HCT116 (cell line): ENCODE results near the gene ELF3. TPM values are rescaled to one million over a fixed set of nuclear protein-coding genes. Genes with fewer than 3 reads are reported as not detected.
"Not testable (repeated sequence)": the region's sequence is repeated elsewhere in the genome, so short reads cannot be mapped to it uniquely, and the experiment has no call there.

Experiments
- ATAC-seq: fragments of 200-7000 bp; cut with Tn5 transposase; 2 replicates; pipeline ENCODE4 v1.9.1; 2020; ENCODE audit warnings: mild to moderate bottlenecking, moderate library complexity
- BruUV-seq: library from RNA; stranded (reverse); fragments of 400-500 nt; replicated peaks from 2 replicates; lab custom pipeline; 2021; lab: Mats Ljungman, UMichigan
- CTCF ChIA-PET: fragments of 300-600 bp; sonication (Branson Sonifier 250); formaldehyde crosslinking; loops from one replicate; lab custom pipeline; 2021; ENCODE audit warnings: antibody characterized with exemption; lab: Charles Lee
- POLR2A ChIA-PET: fragments of 300-600, 350-600 bp; sonication (Branson Sonifier 250); formaldehyde crosslinking; loops from one replicate; lab custom pipeline; 2021; ENCODE audit warnings: antibody characterized with exemption; lab: Charles Lee
- RAD21 ChIA-PET, 2 experiments: fragments of 300-600 bp; sonication (Branson Sonifier 250); formaldehyde crosslinking; loops; one replicate each; lab custom pipeline; 2023; ENCODE audit warnings: low total read pairs in 2 of 2; ENCODE audit not compliant: uncharacterized antibody in 2 of 2, unreplicated experiment in 2 of 2, low non-redundant PET in 1 of 2; lab: Charles Lee
- DNase-seq: peaks from one replicate; pipeline ENCODE4 v3.0.0-alpha.2; 2010; ENCODE audit warnings: low read depth, low spot score
- H2AFZ ChIP-seq: fragments of 200-600 bp; shearing (Covaris generic), sonication (generic); 2 replicates; pipeline ENCODE4 v1.6.1; 2017; ENCODE audit warnings: low read depth, mixed run types, mixed read lengths, antibody characterized with exemption, low read length; ENCODE audit not compliant: poor library complexity, severe bottlenecking
- H3K27ac ChIP-seq: 2 replicates; pipeline ENCODE4 v1.5.1; 2012; ENCODE audit warnings: low read depth, low read length
- H3K27me3 ChIP-seq: fragments of 200-600 bp; sonication (generic); 2 replicates; pipeline ENCODE4 v1.6.1; 2016; ENCODE audit warnings: mixed run types, low read length, mixed read lengths; ENCODE audit not compliant: insufficient read depth
- H3K36me3 ChIP-seq, 2 experiments: fragments of 200-500 bp in 1 of 2; fragments of 200-600 bp in 1 of 2; sonication (Bioruptor generic) in 1 of 2; sonication (generic) in 1 of 2; 2 replicates each; pipeline versions ENCODE4 v1.5.1 to v1.6.1; 2014 to 2016; ENCODE audit warnings: low read length in 2 of 2, inconsistent platforms in 1 of 2, mixed read lengths in 1 of 2, mixed run types in 1 of 2; ENCODE audit not compliant: insufficient read depth in 2 of 2, control insufficient read depth in 1 of 2
- H3K4me1 ChIP-seq, 2 experiments: fragments of 200-600 bp in 1 of 2; sonication (generic) in 1 of 2; 2 replicates each; pipeline versions ENCODE4 v1.5.1 to v1.6.1; 2012 to 2017; ENCODE audit warnings: low read length in 2 of 2, inconsistent platforms in 1 of 2, mild to moderate bottlenecking in 1 of 2, mixed read lengths in 1 of 2, mixed run types in 1 of 2, moderate library complexity in 1 of 2; ENCODE audit not compliant: insufficient read depth in 2 of 2, control insufficient read depth in 1 of 2
- H3K4me2 ChIP-seq: fragments of 200-600 bp; sonication (generic); 2 replicates; pipeline ENCODE4 v1.6.1; 2017; ENCODE audit warnings: mixed run types, low read length, mixed read lengths
- H3K4me3 ChIP-seq, 2 experiments: fragments of 200-600 bp in 1 of 2; sonication (generic) in 1 of 2; replicated peaks in 1 of 2; 2 replicates each; pipeline ENCODE4 v1.5.1; 2011 to 2016; ENCODE audit warnings: low read length in 2 of 2, control low read depth in 1 of 2, low read depth in 1 of 2, mild to moderate bottlenecking in 1 of 2, mixed read lengths in 1 of 2, mixed run types in 1 of 2
- H3K79me2 ChIP-seq: fragments of 200-600 bp; sonication (generic); 2 replicates; pipeline ENCODE4 v1.6.1; 2017; ENCODE audit warnings: mild to moderate bottlenecking, mixed run types, low read length, moderate library complexity, mixed read lengths; ENCODE audit not compliant: insufficient read depth
- H3K9ac ChIP-seq: fragments of 200-600 bp; sonication (generic); 2 replicates; pipeline ENCODE4 v1.6.1; 2016; ENCODE audit warnings: low read length, mixed read lengths
- H3K9me2 ChIP-seq: fragments of 200-600 bp; sonication (generic), shearing (Covaris generic); 2 replicates; pipeline ENCODE4 v1.6.1; 2017; ENCODE audit warnings: mixed run types, mild to moderate bottlenecking, moderate library complexity; ENCODE audit not compliant: insufficient read depth
- H3K9me3 ChIP-seq, 2 experiments: fragments of 200-500 bp in 1 of 2; fragments of 200-600 bp in 1 of 2; sonication (Bioruptor generic) in 1 of 2; sonication (generic) in 1 of 2; 2 replicates each; pipeline ENCODE4 v1.6.1; 2014 to 2017; ENCODE audit warnings: low read length in 2 of 2, mixed read lengths in 2 of 2, inconsistent platforms in 1 of 2, low read depth in 1 of 2, mild to moderate bottlenecking in 1 of 2, mixed run types in 1 of 2, moderate library complexity in 1 of 2; ENCODE audit not compliant: control insufficient read depth in 1 of 2, insufficient read depth in 1 of 2
- H4K20me1 ChIP-seq: fragments of 200-600 bp; sonication (generic), shearing (Covaris generic); 2 replicates; pipeline ENCODE4 v1.6.1; 2017; ENCODE audit warnings: mixed run types, mild to moderate bottlenecking, moderate library complexity; ENCODE audit not compliant: insufficient read depth
- ATF3 ChIP-seq: IDR thresholded peaks from 2 replicates; pipeline ENCODE4 v1.6.1; 2012
- CBX3 ChIP-seq: IDR thresholded peaks from 2 replicates; pipeline ENCODE4 v1.6.1; 2012; ENCODE audit warnings: low read depth
- CEBPB ChIP-seq: IDR thresholded peaks from 2 replicates; pipeline ENCODE4 v1.6.1; 2012; ENCODE audit warnings: low read depth
- EGR1 ChIP-seq: IDR thresholded peaks from 2 replicates; pipeline ENCODE4 v1.6.1; 2012; ENCODE audit warnings: low read depth
- ELF1 ChIP-seq: IDR thresholded peaks from 2 replicates; pipeline ENCODE4 v1.6.1; 2012; ENCODE audit warnings: low read depth, borderline replicate concordance
- EZH2 ChIP-seq: fragments of 200-600 bp; sonication (generic); IDR thresholded peaks from 2 replicates; pipeline ENCODE4 v1.6.1; 2017; ENCODE audit warnings: antibody characterized with exemption, mixed run types
- EZH2phosphoT487 ChIP-seq: fragments of 200-600 bp; IDR thresholded peaks from 2 replicates; pipeline ENCODE4 v1.6.1; 2018; ENCODE audit warnings: antibody characterized with exemption, borderline replicate concordance
- JUND ChIP-seq: IDR thresholded peaks from 2 replicates; pipeline ENCODE4 v1.6.1; 2012
- REST ChIP-seq: IDR thresholded peaks from 2 replicates; pipeline ENCODE4 v1.6.1; 2012; ENCODE audit warnings: low read depth
- SIN3A ChIP-seq: IDR thresholded peaks from 2 replicates; pipeline ENCODE4 v1.6.1; 2012; ENCODE audit warnings: low read depth
- SP1 ChIP-seq: IDR thresholded peaks from 2 replicates; pipeline ENCODE4 v1.6.1; 2012; ENCODE audit warnings: low read depth
- SRF ChIP-seq: IDR thresholded peaks from 2 replicates; pipeline ENCODE4 v1.6.1; 2012; ENCODE audit warnings: low read depth
- TCF7L2 ChIP-seq: IDR thresholded peaks from 2 replicates; pipeline ENCODE4 v1.7.0; 2011; ENCODE audit warnings: borderline replicate concordance, inconsistent platforms; ENCODE audit not compliant: insufficient read depth, insufficient read length; ENCODE audit errors: extremely low read depth
- ZBTB33 ChIP-seq: IDR thresholded peaks from 2 replicates; pipeline ENCODE4 v1.6.1; 2011; ENCODE audit warnings: mild to moderate bottlenecking, low read length, moderate library complexity; ENCODE audit not compliant: insufficient replicate concordance; ENCODE audit errors: extremely low read depth
- ZFX ChIP-seq: fragments of 450-650 bp; IDR thresholded peaks from 2 replicates; pipeline ENCODE4 v1.6.1; 2017
- ZNF274 ChIP-seq: fragments of 200-500 bp; sonication (Bioruptor generic); IDR thresholded peaks from 2 replicates; pipeline ENCODE4 v1.6.1; 2014; ENCODE audit warnings: mild to moderate bottlenecking, low read depth, low read length, inconsistent platforms
- intact Hi-C: fragments of 100-400 bp; cut with micrococcal nuclease; formaldehyde crosslinking; loops from 2 replicates; pipeline ENCODE4 v1.10.0; 2022
- total RNA-seq: library from RNA; stranded (reverse); gene quantifications from one replicate; pipeline ENCODE4 v1.2.1, GENCODE V29; 2021; ENCODE audit not compliant: unreplicated experiment

Gene ELF3
- total RNA-seq, 1 experiment from 2014 or later, result 200 TPM

- ATAC-seq, intact Hi-C loops, H3K9me3 ChIP-seq, H3K9me2 ChIP-seq, RAD21 ChIA-PET, CTCF ChIA-PET, DNase-seq, H3K4me1 ChIP-seq, H3K9ac ChIP-seq, BruUV-seq, H3K27me3 ChIP-seq, H3K27ac ChIP-seq, H2AFZ ChIP-seq, H4K20me1 ChIP-seq, POLR2A ChIA-PET, H3K4me3 ChIP-seq, H3K4me2 ChIP-seq: not testable (repeated sequence)
- Histone ChIP-seq H3K79me2 (peaks cover 84% of the 10 kb centered on the region), H3K36me3 (peaks cover 61 to 63% of the 10 kb centered on the region in 2 experiments)
These were observed 48.0 kb upstream of the ELF3 start for GRCh38 chr1:201962382-201962781.

GRCh38 chr1:201964261-201964660, 46.1 kb upstream of the ELF3 start:
- BruUV-seq, result no TSS peak
- ATAC-seq, result no peak
- ChIA-PET RAD21 (interaction anchor here in 1 of 2 experiments (0.6 kb wide), 1 partner anchor 156 kb away, joined by 4 read pairs; no protein-coding TSS in a partner anchor), POLR2A (interaction anchor here (1.5 kb wide), 1 partner anchor 9 kb away, joined by 5 read pairs; the partner anchor contains the start of gene TIMM17A), CTCF (interaction anchor here (0.6 to 1.4 kb wide), 5 partner anchors 8 to 81 kb away, joined by 3 read pairs; no protein-coding TSS in a partner anchor)
- H3K9me3 ChIP-seq, result no peaks in the 10 kb centered on the region
- peaks cover 61 to 65% of the 10 kb centered on the region in 2 experiments for H3K36me3 ChIP-seq
- no peak for DNase-seq
- H3K27me3 ChIP-seq, result no peaks in the 10 kb centered on the region
- H3K4me3 ChIP-seq, result no peak overlapping the region
- intact Hi-C loops, result no loop called here
- H3K4me2 ChIP-seq, result no peak overlapping the region
- no peak overlapping the region for H3K27ac ChIP-seq
- H3K9ac ChIP-seq, result no peak overlapping the region
- H3K9me2 ChIP-seq, result no peaks in the 10 kb centered on the region
- no peak overlapping the region for H2AFZ ChIP-seq
- no peaks in the 10 kb centered on the region for H4K20me1 ChIP-seq
- H3K4me1 ChIP-seq, result no peaks in the 10 kb centered on the region
- peaks cover 74% of the 10 kb centered on the region for H3K79me2 ChIP-seq
- TF ChIP-seq SRF (no peak), EZH2phosphoT487 (no peak), EZH2 (no peak), CBX3 (no peak), SP1 (no peak), ELF1 (no peak), ZBTB33 (no peak), ZFX (no peak), REST (no peak), ATF3 (no peak), JUND (no peak), TCF7L2 (no peak), EGR1 (no peak), ZNF274 (no peak), CEBPB (no peak), SIN3A (no peak)
